ENCODE results near the gene KCTD17. TPM values are rescaled to one million over a fixed set of nuclear protein-coding genes. Genes with fewer than 3 reads are reported as not detected.

KCTD17 gene
- total RNA-seq, 1 donor from 2014 or later, result 19.0 TPM

GRCh38 chr22:37021041-37021440 lies 30.5 kb upstream of the KCTD17 start:
- DNase-seq (ENCODE audit: low spot score), result no peak

GRCh38 chr22:37021710-37022482 lies 29.6 kb upstream of the KCTD17 start:
- no peak for DNase-seq (ENCODE audit: low spot score)

GRCh38 chr22:37022483-37023337 lies 28.8 kb upstream of the KCTD17 start:
- DNase-seq (ENCODE audit: low spot score), result no peak

GRCh38 chr22:37023743-37024338 lies 27.7 kb upstream of the KCTD17 start:
- no peak for DNase-seq (ENCODE audit: low spot score)

- no peak for DNase-seq (ENCODE audit: low spot score)
Measured at GRCh38 chr22:37024339-37025157, 27.0 kb upstream of the KCTD17 start.

GRCh38 chr22:37025500-37026070 lies 26.0 kb upstream of the KCTD17 start:
- no peak for DNase-seq (ENCODE audit: low spot score)

- DNase-seq (ENCODE audit: low spot score), result no peak
Measured at GRCh38 chr22:37026325-37026724, 25.2 kb upstream of the KCTD17 start.

- no peak for DNase-seq (ENCODE audit: low spot score)
Measured at GRCh38 chr22:37027556-37027955, 24.0 kb upstream of the KCTD17 start.

- DNase-seq (ENCODE audit: low spot score), result no peak
Measured at GRCh38 chr22:37028692-37029674, 22.6 kb upstream of the KCTD17 start.

GRCh38 chr22:37030560-37031281 lies 20.8 kb upstream of the KCTD17 start:
- DNase-seq (ENCODE audit: low spot score), result no peak

GRCh38 chr22:37032134-37032534 lies 19.4 kb upstream of the KCTD17 start:
- no peak for DNase-seq (ENCODE audit: low spot score)

- peak; percentile 26 for DNase-seq (ENCODE audit: low spot score)
Measured at GRCh38 chr22:37032535-37033460, 18.7 kb upstream of the KCTD17 start.

GRCh38 chr22:37033605-37034430 lies 17.7 kb upstream of the KCTD17 start:
- DNase-seq (ENCODE audit: low spot score), result no peak

- no peak for DNase-seq (ENCODE audit: low spot score)
Measured at GRCh38 chr22:37036655-37037377, 14.7 kb upstream of the KCTD17 start.

- no peak for DNase-seq (ENCODE audit: low spot score)
Measured at GRCh38 chr22:37037669-37038068, 13.9 kb upstream of the KCTD17 start.

GRCh38 chr22:37039466-37039865 lies 12.1 kb upstream of the KCTD17 start:
- no peak for DNase-seq (ENCODE audit: low spot score)

All from umbilical cord (tissue), 2 donors.